Heart left ventricle (tissue), 16 donors: Measurements from ENCODE around the gene MYCBP2. TPM values are rescaled to one million over a fixed set of nuclear protein-coding genes. Genes with fewer than 3 reads are reported as not detected.

Source experiments
- ATAC-seq, 4 donors: fragments of 200-7000 bp; cut with Tn5 transposase; one replicate each; pipeline ENCODE4 v1.9.1; 2020 to 2022; ENCODE audit warnings: moderate library complexity in 4 of 4, mild to moderate bottlenecking in 3 of 4, moderate number of reproducible peaks in 1 of 4
- DNase-seq, 5 donors: peaks; one replicate each; pipeline ENCODE4 v3.0.0-alpha.2; 2020
- H3K27ac ChIP-seq, 12 donors: fragments of 200-600 bp; sonication (generic) in 4 of 12; one replicate each; pipeline versions ENCODE4 v1.5.0 to v1.8.0; 2016 to 2022; ENCODE audit warnings: mild to moderate bottlenecking in 2 of 12
- H3K27me3 ChIP-seq, 9 donors: fragments of 200-600 bp; sonication (generic) in 2 of 9; one replicate each; pipeline versions ENCODE4 v1.5.1 to v1.8.0; 2016 to 2022; ENCODE audit warnings: mild to moderate bottlenecking in 3 of 9
- H3K36me3 ChIP-seq, 9 donors: fragments of 200-600 bp; sonication (generic) in 2 of 9; one replicate each; pipeline versions ENCODE4 v1.5.0 to v1.8.0; 2018 to 2022; ENCODE audit warnings: mild to moderate bottlenecking in 2 of 9
- H3K4me1 ChIP-seq, 12 donors: fragments of 200-600 bp; sonication (generic) in 4 of 12; one replicate each; pipeline versions ENCODE4 v1.5.0 to v1.8.0; 2016 to 2022; ENCODE audit warnings: mild to moderate bottlenecking in 3 of 12
- H3K4me3 ChIP-seq, 12 donors: fragments of 200-600 bp; sonication (generic) in 4 of 12; one replicate each; pipeline versions ENCODE4 v1.5.0 to v1.8.0; 2017 to 2022; ENCODE audit warnings: mild to moderate bottlenecking in 9 of 12, moderate library complexity in 4 of 12
- H3K9me3 ChIP-seq, 12 donors: fragments of 200-600 bp; sonication (generic) in 4 of 12; one replicate each; pipeline versions ENCODE4 v1.5.0 to v1.8.0; 2016 to 2022; ENCODE audit warnings: mild to moderate bottlenecking in 1 of 12
- POLR2A ChIP-seq, 2 donors: fragments of 450-650 bp; IDR thresholded peaks; one replicate each; pipeline ENCODE4 v1.6.1; 2017; ENCODE audit warnings: antibody characterized with exemption in 2 of 2, mild to moderate bottlenecking in 2 of 2, moderate library complexity in 2 of 2
- WGBS, 4 donors: extraction: QIAGEN DNeasy Blood & Tissue Kit in 2 of 4; methylation state at CpG; one replicate each; pipeline versions ENCODE4 v1.1.5 to v1.1.7; 2013 to 2018; 5-methylcytosine and 5-hydroxymethylcytosine counted together
- intact Hi-C, 10 donors: fragments of 100-400 bp; cut with DNase I; formaldehyde crosslinking; loops; one replicate each; pipeline versions ENCODE4 v1.11.1 to v1.14.2; 2022
- polyA plus RNA-seq, 2 donors: library from polyadenylated mRNA; stranded (reverse); fragments of 200-250 nt; gene quantifications; one replicate each; pipeline ENCODE4 v1.2.3, GENCODE V29; 2013
- total RNA-seq, 9 donors: library from RNA; depleted of rRNA in 2 of 9; stranded (reverse); fragments of >200 nt in 2 of 9; fragmentation: NEBNext Ultra II Directional in 3 of 9; extraction: Animal tissue kit (Norgen Biotek cat#: 25700) in 3 of 9; gene quantifications; one replicate each; pipeline versions ENCODE4 v1.1.0 to v1.2.4, GENCODE V29; 2016 to 2023
- TF ChIP-seq, protein P1 (sequence below), 12 donors: fragments of 200-600 bp; sonication (generic) in 4 of 12; IDR thresholded peaks; one replicate each; pipeline versions ENCODE4 v1.5.0 to v1.8.0; 2018 to 2022; ENCODE audit warnings: antibody characterized with exemption in 12 of 12, mild to moderate bottlenecking in 5 of 12
- donor health status: ischemic (EF 13 %, LVEDD 7.1; RV severe dilation, severe dysfunction).
- donor health status: healthy with polysubstance abuse.
- donor health status: DM: no; HTN: yes; CAD: no.
- donor health status: DM: no; HTN: no; CAD: no.
- donor health status: ischemic (EF 25% LVEDD 6.9; RV normal size, moderate dysfunction).
- donor health status: ischemic (EF 25% LVEDD 5.7; RV mildly dilated, moderate dysfunction).
- donor health status: healthy.
- donor health status: DM: yes; HTN: yes; CAD: no.
- donor health status: ischemic (EF 35%, LVEDD 5.7; RV mildly dilated, moderate dysfunction).
- donor health status: nonischemic (EF 11% LVEDD 7.7; RV severe dilation, severe dysfunction).
- donor health status: DM: yes; HTN: yes; CAD: no.
- donor health status: PGD.
- donor health status: ischemic (EF 29% LVEDD 5.4; RV normal size, mild dysfunction).
- donor health status: nonischemic (EF 23%, LVEDD 6.1; RV moderate dilation, normal function).

Gene MYCBP2
- total and polyA plus RNA-seq, 11 donors, result 15.7 to 85.6 (median 58.2) TPM

DNA sequence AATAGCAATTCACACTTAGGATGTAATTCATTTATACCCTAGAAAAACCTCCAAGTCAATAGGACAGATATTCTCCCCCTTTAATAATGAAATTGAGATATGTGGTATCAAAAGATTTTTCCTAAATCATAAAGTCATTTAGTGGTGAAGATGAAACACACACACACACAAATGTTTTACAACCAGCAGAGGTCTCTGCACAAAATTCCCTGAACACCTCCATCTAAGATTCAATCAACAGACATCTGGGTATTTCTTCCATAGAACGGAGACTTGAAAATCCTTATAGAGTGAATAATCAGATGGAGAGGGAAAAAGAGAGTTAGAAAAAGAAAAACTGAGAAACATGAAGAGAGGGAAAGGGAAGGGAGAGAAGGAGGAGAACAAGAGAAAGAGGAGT is 52.8 kb downstream of the MYCBP2 start:
- WGBS, 4 donors, result 95 to 99% (median 97%) methylated on average over 1 of the region's 1 CpG
- H3K4me1 ChIP-seq, result no peaks in the 10 kb centered on the region
- ATAC-seq (no peak), DNase-seq (no peak)
- no peak overlapping the region for H3K4me3 ChIP-seq
- no peaks in the 10 kb centered on the region for H3K9me3 ChIP-seq
- no peak overlapping the region for H3K27ac ChIP-seq
- TF ChIP-seq POLR2A (IDR thresholded peaks at IDR 0.05), result no peak
- TF ChIP-seq, protein P1, sequence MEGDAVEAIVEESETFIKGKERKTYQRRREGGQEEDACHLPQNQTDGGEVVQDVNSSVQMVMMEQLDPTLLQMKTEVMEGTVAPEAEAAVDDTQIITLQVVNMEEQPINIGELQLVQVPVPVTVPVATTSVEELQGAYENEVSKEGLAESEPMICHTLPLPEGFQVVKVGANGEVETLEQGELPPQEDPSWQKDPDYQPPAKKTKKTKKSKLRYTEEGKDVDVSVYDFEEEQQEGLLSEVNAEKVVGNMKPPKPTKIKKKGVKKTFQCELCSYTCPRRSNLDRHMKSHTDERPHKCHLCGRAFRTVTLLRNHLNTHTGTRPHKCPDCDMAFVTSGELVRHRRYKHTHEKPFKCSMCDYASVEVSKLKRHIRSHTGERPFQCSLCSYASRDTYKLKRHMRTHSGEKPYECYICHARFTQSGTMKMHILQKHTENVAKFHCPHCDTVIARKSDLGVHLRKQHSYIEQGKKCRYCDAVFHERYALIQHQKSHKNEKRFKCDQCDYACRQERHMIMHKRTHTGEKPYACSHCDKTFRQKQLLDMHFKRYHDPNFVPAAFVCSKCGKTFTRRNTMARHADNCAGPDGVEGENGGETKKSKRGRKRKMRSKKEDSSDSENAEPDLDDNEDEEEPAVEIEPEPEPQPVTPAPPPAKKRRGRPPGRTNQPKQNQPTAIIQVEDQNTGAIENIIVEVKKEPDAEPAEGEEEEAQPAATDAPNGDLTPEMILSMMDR (IDR thresholded peaks at IDR 0.05), result peak in 4 of 12 donors; percentile 10 to 36 (median 26)
- no peaks in the 10 kb centered on the region for H3K27me3 ChIP-seq
- H3K36me3 ChIP-seq, result peaks cover 0 to 71% (median 57%) of the 10 kb centered on the region in 9 donors
- intact Hi-C loops, result loop anchor here in 5 of 10 donors (2.0 to 10.0 kb wide), 6 partner anchors 48 to 211 kb away; partner anchors contain the start of gene MYCBP2 (in 2 of the 5)

DNA sequence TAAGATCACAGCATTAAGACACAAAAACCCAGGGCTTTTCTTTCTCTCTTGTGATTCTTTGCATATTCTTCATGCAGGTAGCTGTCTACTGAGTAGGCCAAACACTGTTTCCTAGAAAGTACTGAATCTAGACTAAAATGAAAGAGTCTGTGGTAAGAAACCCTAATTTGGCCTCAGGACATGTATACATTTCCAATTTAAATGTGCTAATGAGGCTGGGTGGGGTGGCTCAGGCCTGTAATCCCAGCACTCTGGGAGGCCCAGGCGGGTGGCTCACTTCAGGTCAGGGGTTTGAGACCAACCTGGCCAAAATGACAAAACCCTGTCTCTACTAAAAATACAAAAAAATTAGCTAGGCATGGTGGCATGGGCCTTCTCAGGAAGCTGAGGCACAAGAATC is 57.8 kb downstream of the MYCBP2 start:
- intact Hi-C loops, result no loop called here
- no peak for TF ChIP-seq POLR2A (IDR thresholded peaks at IDR 0.05)
- TF ChIP-seq, protein P1 (IDR thresholded peaks at IDR 0.05), result no peak
- Histone ChIP-seq H3K9me3 (no peaks in the 10 kb centered on the region), H3K4me3 (no peak overlapping the region), H3K36me3 (peaks cover 0 to 98% (median 86%) of the 10 kb centered on the region in 9 donors), H3K4me1 (no peaks in the 10 kb centered on the region), H3K27ac (no peak overlapping the region), H3K27me3 (no peaks in the 10 kb centered on the region)
- no peak for ATAC-seq
- DNase-seq, result no peak
- WGBS, 4 donors, result 92 to 100% (median 97%) methylated on average over 1 of the region's 1 CpG

DNA sequence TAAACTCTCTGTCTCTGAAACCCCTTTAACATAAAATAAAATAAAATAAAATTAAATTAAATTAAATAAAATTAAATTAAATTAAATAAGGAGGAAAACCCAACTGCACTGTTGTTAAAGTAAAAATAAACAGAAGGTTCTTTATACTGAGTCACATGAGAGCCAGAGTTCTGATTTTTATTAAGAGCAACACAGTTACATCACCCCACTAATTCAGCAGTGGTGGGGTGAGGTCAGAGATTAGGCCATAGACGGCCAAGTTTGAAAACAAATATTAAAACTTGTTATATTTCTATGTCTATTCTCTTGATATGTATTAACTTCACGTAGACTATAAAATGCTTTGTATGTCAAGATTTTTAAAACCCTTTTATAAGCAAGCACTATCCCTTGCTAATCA is 59.5 kb downstream of the MYCBP2 start:
- no peaks in the 10 kb centered on the region for H3K4me1 ChIP-seq
- TF ChIP-seq, protein P1 (IDR thresholded peaks at IDR 0.05), result no peak
- no peak for TF ChIP-seq POLR2A (IDR thresholded peaks at IDR 0.05)
- no peak overlapping the region for H3K4me3 ChIP-seq
- no peak for ATAC-seq
- H3K9me3 ChIP-seq, result no peaks in the 10 kb centered on the region
- H3K36me3 ChIP-seq, result peaks cover 0 to 99% (median 88%) of the 10 kb centered on the region in 9 donors
- DNase-seq, result no peak
- H3K27me3 ChIP-seq, result no peaks in the 10 kb centered on the region
- 75 to 81% (median 79%) methylated on average over 2 of the region's 2 CpGs for WGBS, 4 donors
- intact Hi-C loops, result no loop called here
- H3K27ac ChIP-seq, result no peak overlapping the region

DNA sequence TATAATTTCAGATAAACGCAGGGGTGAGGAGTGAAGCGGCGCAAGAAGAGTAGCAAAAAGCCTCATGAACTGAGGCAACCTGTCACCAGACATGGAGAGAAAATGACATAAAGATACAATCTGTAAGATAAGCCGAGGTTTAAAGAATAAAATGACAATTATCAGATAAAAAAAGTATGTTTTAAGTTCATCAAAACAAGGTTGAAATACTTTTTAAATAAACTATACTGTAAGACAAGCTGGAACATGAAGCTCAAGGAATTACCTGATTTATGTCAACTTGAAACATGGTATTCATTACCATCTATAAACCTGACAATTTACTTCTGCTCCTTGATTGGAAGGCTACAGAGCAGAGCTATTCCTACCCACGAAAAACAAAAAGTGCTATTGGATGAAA is 61.6 kb downstream of the MYCBP2 start:
- TF ChIP-seq, protein P1 (IDR thresholded peaks at IDR 0.05), result no peak
- no peak for TF ChIP-seq POLR2A (IDR thresholded peaks at IDR 0.05)
- DNase-seq (no peak), ATAC-seq (no peak)
- no peaks in the 10 kb centered on the region for H3K27me3 ChIP-seq
- WGBS, 4 donors, result 91 to 94% (median 93%) methylated on average over 5 of the region's 5 CpGs
- H3K27ac ChIP-seq, result no peak overlapping the region
- H3K4me1 ChIP-seq, result no peaks in the 10 kb centered on the region
- peaks cover 0 to 99% (median 89%) of the 10 kb centered on the region in 9 donors for H3K36me3 ChIP-seq
- H3K9me3 ChIP-seq, result no peaks in the 10 kb centered on the region
- H3K4me3 ChIP-seq, result no peak overlapping the region
- intact Hi-C loops, result no loop called here
